Measurements from ENCODE around the gene C2CD4D. TPM values are rescaled to one million over a fixed set of nuclear protein-coding genes. Genes with fewer than 3 reads are reported as not detected.

Gene C2CD4D
- total RNA-seq, 1 donor: not detected

- no peak for DNase-seq (ENCODE audit: low read depth)
- H3K4me3 ChIP-seq (ENCODE audit: low read depth, low read length): no peak overlapping the region
- TF ChIP-seq CTCF (IDR thresholded peaks at IDR 0.05; ENCODE audit: insufficient read depth, low read depth, low read length): no peak
Measured at GRCh38 chr1:151849126-151849525, 9.5 kb upstream of the C2CD4D start.

GRCh38 chr1:151847867-151848596 lies 8.4 kb upstream of the C2CD4D start:
- no peak overlapping the region for H3K4me3 ChIP-seq (ENCODE audit: low read depth, low read length)
- no peak for TF ChIP-seq CTCF (IDR thresholded peaks at IDR 0.05; ENCODE audit: insufficient read depth, low read depth, low read length)
- no peak for DNase-seq (ENCODE audit: low read depth)

GRCh38 chr1:151846686-151847237 lies 7.1 kb upstream of the C2CD4D start:
- TF ChIP-seq CTCF (IDR thresholded peaks at IDR 0.05; ENCODE audit: insufficient read depth, low read depth, low read length): no peak
- DNase-seq (ENCODE audit: low read depth): no peak
- H3K4me3 ChIP-seq (ENCODE audit: low read depth, low read length): no peak overlapping the region

GRCh38 chr1:151846062-151846568 lies 6.5 kb upstream of the C2CD4D start:
- no peak for TF ChIP-seq CTCF (IDR thresholded peaks at IDR 0.05; ENCODE audit: insufficient read depth, low read depth, low read length)
- H3K4me3 ChIP-seq (ENCODE audit: low read depth, low read length): no peak overlapping the region
- DNase-seq (ENCODE audit: low read depth): peak; percentile 30

- no peak for TF ChIP-seq CTCF (IDR thresholded peaks at IDR 0.05; ENCODE audit: insufficient read depth, low read depth, low read length)
- no peak overlapping the region for H3K4me3 ChIP-seq (ENCODE audit: low read depth, low read length)
- DNase-seq (ENCODE audit: low read depth): no peak
Measured at GRCh38 chr1:151843398-151843797, 3.8 kb upstream of the C2CD4D start.

- no peak overlapping the region for H3K4me3 ChIP-seq (ENCODE audit: low read depth, low read length)
- TF ChIP-seq CTCF (IDR thresholded peaks at IDR 0.05; ENCODE audit: insufficient read depth, low read depth, low read length): no peak
- DNase-seq (ENCODE audit: low read depth): no peak
Measured at GRCh38 chr1:151841141-151841540, 1.5 kb upstream of the C2CD4D start.
